GM19239 (cell line): ENCODE measurements around the gene MAPK11.

Experiments used
- DNase-seq: peaks from one replicate; pipeline ENCODE4 v3.0.0; 2011; ENCODE audit warnings: low spot score; ENCODE audit not compliant: insufficient read length
- FAIRE-seq: peaks from 2 replicates; lab custom pipeline; 2011; peaks lifted over from hg19 to GRCh38; lab: Jason Lieb, UNC

MAPK11 gene

GRCh38 chr22:50269970-50270665 is at the start of gene MAPK11:
MAPK11 (minus strand) TSS chr22:50270380; CDS start chr22:50270292, 88 bp downstream.
- FAIRE-seq (no peak), DNase-seq (peak; percentile 84)

GRCh38 chr22:50319503-50319951 is 49.3 kb upstream of the MAPK11 start:
- no peak for FAIRE-seq
- no peak for DNase-seq

GRCh38 chr22:50318698-50319411 is 48.7 kb upstream of the MAPK11 start:
- peak; percentile 76 for FAIRE-seq

GRCh38 chr22:50318356-50318697 is 48.1 kb upstream of the MAPK11 start:
- DNase-seq (no peak), FAIRE-seq (no peak)

More at GRCh38 chr22:50318698-50319411, 48.7 kb upstream of the MAPK11 start:
- DNase-seq = no peak

GRCh38 chr22:50317674-50318073 is 47.5 kb upstream of the MAPK11 start:
- FAIRE-seq = no peak
- DNase-seq = no peak

- no peak for FAIRE-seq
- no peak for DNase-seq
Measured at GRCh38 chr22:50317178-50317577, 47.0 kb upstream of the MAPK11 start.

- FAIRE-seq (no peak), DNase-seq (no peak)
Measured at GRCh38 chr22:50316114-50317065, 46.2 kb upstream of the MAPK11 start.

- peak; percentile 86 for FAIRE-seq
- no peak for DNase-seq
Measured at GRCh38 chr22:50315289-50316113, 45.3 kb upstream of the MAPK11 start.

GRCh38 chr22:50314455-50315288 is 44.5 kb upstream of the MAPK11 start:
- peak; percentile 100 for FAIRE-seq
- DNase-seq = peak; percentile 96

- FAIRE-seq (no peak), DNase-seq (no peak)
Measured at GRCh38 chr22:50314081-50314454, 43.9 kb upstream of the MAPK11 start.

GRCh38 chr22:50313600-50313999 is 43.4 kb upstream of the MAPK11 start:
- DNase-seq (no peak), FAIRE-seq (no peak)

GRCh38 chr22:50313021-50313420 is 42.8 kb upstream of the MAPK11 start:
- FAIRE-seq (no peak), DNase-seq (no peak)

GRCh38 chr22:50312371-50312770 is 42.2 kb upstream of the MAPK11 start:
- DNase-seq (no peak), FAIRE-seq (no peak)

GRCh38 chr22:50311606-50312351 is 41.6 kb upstream of the MAPK11 start:
- DNase-seq = no peak
- FAIRE-seq = no peak

- DNase-seq (no peak), FAIRE-seq (no peak)
Measured at GRCh38 chr22:50310949-50311444, 40.8 kb upstream of the MAPK11 start.

- FAIRE-seq (no peak), DNase-seq (no peak)
Measured at GRCh38 chr22:50310031-50310722, 40.0 kb upstream of the MAPK11 start.

GRCh38 chr22:50309601-50309991 is 39.4 kb upstream of the MAPK11 start:
- DNase-seq = no peak
- FAIRE-seq = no peak
